ENCODE measurements around the gene COG5. TPM values are rescaled to one million over a fixed set of nuclear protein-coding genes. Genes with fewer than 3 reads are reported as not detected.

COG5 gene
- total RNA-seq, 1 experiment from 2014 or later, result 23.6 TPM

DNA sequence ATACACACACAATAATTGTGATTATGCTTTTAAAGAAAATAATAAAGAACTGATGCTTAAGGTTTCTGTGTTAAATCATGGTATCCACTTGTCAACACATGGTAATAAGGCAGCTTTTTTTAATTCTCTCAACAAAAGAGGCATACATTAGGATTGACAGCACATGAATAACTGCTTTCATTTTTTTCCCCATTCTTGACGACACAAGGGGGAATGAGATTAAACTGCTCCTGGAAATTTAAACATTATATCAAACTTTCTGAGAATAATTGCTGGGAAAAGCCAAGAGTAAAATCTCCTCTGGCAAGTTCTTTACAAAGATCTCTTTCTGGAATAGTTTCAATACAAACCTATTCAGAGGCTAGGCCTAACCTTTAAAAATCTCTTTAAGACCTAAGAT lies 192.9 kb downstream of the COG5 start:
- Mint-ChIP-seq H3K36me3 (ENCODE audit: insufficient read depth, unreplicated experiment) (no peaks in the 10 kb centered on the region), H3K27me3 (ENCODE audit: unreplicated experiment) (no peaks in the 10 kb centered on the region), H3K9me3 (ENCODE audit: low read depth, unreplicated experiment) (no peaks in the 10 kb centered on the region), H3K4me1 (ENCODE audit: low read depth, unreplicated experiment) (no peaks in the 10 kb centered on the region), H3K4me3 (ENCODE audit: low read depth, unreplicated experiment) (no peak overlapping the region), H3K27ac (ENCODE audit: unreplicated experiment) (no peak overlapping the region)
- intact Hi-C loops (cut with micrococcal nuclease; ENCODE audit: unreplicated experiment), result no loop called here
- BruUV-seq (replicated peaks), result no TSS peak
- DNase-seq, result no peak
- CTCF ChIA-PET, result interaction anchor here (0.7 kb wide), 1 partner anchor 40 kb away, joined by 4 read pairs; no protein-coding TSS in a partner anchor
- TF ChIP-seq, protein P1, sequence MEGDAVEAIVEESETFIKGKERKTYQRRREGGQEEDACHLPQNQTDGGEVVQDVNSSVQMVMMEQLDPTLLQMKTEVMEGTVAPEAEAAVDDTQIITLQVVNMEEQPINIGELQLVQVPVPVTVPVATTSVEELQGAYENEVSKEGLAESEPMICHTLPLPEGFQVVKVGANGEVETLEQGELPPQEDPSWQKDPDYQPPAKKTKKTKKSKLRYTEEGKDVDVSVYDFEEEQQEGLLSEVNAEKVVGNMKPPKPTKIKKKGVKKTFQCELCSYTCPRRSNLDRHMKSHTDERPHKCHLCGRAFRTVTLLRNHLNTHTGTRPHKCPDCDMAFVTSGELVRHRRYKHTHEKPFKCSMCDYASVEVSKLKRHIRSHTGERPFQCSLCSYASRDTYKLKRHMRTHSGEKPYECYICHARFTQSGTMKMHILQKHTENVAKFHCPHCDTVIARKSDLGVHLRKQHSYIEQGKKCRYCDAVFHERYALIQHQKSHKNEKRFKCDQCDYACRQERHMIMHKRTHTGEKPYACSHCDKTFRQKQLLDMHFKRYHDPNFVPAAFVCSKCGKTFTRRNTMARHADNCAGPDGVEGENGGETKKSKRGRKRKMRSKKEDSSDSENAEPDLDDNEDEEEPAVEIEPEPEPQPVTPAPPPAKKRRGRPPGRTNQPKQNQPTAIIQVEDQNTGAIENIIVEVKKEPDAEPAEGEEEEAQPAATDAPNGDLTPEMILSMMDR (IDR thresholded peaks at IDR 0.05; ENCODE audit: unreplicated experiment), result no peak

DNA sequence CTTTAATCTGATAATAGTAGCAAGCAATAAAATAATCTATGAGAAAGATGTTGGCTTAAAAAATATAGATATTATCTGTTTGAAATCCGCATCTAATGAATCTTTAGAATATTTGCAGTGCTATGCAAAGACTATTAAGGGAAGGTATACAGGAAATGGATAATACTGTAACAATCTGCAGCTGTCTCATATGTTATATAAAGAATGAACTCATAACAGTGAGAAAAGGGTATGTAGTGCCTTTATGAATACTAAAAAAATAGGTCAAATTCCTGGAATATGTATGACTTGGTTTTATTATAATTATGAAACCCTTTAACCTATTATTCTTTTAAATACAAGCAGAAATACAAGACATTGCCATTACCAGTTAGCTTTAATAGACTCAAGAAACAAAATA lies 198.9 kb downstream of the COG5 start:
- Mint-ChIP-seq H3K27ac (ENCODE audit: unreplicated experiment) (no peak overlapping the region), H3K27me3 (ENCODE audit: unreplicated experiment) (no peaks in the 10 kb centered on the region), H3K9me3 (ENCODE audit: low read depth, unreplicated experiment) (no peaks in the 10 kb centered on the region), H3K4me1 (ENCODE audit: low read depth, unreplicated experiment) (no peaks in the 10 kb centered on the region), H3K4me3 (ENCODE audit: low read depth, unreplicated experiment) (no peak overlapping the region), H3K36me3 (ENCODE audit: insufficient read depth, unreplicated experiment) (no peaks in the 10 kb centered on the region)
- no TSS peak for BruUV-seq (replicated peaks)
- CTCF ChIA-PET, result interaction anchor here (0.6 kb wide), 1 partner anchor 11 kb away, joined by 3 read pairs; no protein-coding TSS in a partner anchor
- intact Hi-C loops (cut with micrococcal nuclease; ENCODE audit: unreplicated experiment), result no loop called here
- no peak for DNase-seq
- TF ChIP-seq, protein P1 (IDR thresholded peaks at IDR 0.05; ENCODE audit: unreplicated experiment), result no peak

DNA sequence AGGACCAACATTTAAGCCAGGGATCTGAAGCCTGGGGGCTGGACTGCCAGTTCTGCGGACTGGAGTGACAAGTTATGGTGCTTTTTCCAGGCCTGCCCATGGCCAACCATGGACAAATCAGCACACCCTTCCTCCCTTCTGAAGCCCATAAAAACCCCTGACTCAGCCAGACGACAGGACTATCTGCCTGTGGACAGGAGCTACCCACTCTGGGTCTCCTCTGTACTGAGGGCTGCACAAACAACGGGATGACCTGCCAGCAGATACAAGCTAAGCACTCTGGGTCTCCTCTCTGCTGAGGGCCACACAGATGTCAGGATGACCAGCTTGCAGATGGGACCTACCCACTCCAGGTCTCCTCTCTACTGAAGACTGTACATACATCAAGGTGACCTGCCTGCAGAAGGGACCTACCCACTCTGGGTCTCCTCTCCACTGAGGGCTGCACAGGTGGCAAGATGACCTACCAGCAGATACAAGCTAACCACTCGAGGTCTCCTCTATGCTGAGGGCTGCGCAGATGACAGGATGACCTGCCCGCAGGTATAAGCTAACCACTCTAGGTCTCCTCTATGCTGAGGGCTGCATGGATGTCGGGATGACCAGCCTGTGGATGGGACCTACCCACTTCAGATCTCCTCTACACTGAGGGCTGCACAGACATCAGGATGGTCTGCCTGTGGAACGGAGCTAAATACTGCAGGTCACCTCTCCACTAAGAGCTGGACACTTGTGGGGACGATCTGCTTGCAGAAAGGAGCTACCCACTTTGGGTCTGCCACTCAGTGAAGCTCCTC lies 204.0 kb downstream of the COG5 start:
- intact Hi-C loops (cut with micrococcal nuclease; ENCODE audit: unreplicated experiment), result no loop called here
- TF ChIP-seq, protein P1 (IDR thresholded peaks at IDR 0.05; ENCODE audit: unreplicated experiment), result no peak
- H3K27me3 Mint-ChIP-seq (ENCODE audit: unreplicated experiment), result no peaks in the 10 kb centered on the region
- CTCF ChIA-PET, result no interaction called here
- DNase-seq, result no peak
- no TSS peak for BruUV-seq (replicated peaks)
- no peaks in the 10 kb centered on the region for H3K9me3 Mint-ChIP-seq (ENCODE audit: low read depth, unreplicated experiment)
- H3K4me1 Mint-ChIP-seq (ENCODE audit: low read depth, unreplicated experiment), result no peaks in the 10 kb centered on the region
- H3K27ac Mint-ChIP-seq (ENCODE audit: unreplicated experiment), result no peak overlapping the region
- no peaks in the 10 kb centered on the region for H3K36me3 Mint-ChIP-seq (ENCODE audit: insufficient read depth, unreplicated experiment)
- no peak overlapping the region for H3K4me3 Mint-ChIP-seq (ENCODE audit: low read depth, unreplicated experiment)

DNA sequence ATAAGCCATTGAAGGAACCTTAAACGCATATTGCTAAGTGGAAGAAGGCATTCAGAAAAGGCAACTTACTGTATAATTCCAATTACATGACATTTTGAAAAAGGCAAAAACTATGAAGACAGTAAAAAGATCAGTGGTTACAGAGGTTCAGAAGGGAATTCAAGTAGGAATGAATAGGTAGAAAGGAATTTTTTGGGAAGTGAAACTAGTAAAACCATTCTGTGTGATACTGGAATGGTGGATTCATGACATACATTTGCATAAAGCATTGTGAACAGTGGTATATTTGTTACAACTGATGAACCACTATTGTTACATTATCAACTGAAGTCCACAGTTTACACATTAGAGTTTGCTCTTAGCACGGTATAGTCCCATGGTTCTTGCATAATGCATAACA lies 208.1 kb downstream of the COG5 start:
- intact Hi-C loops (cut with micrococcal nuclease; ENCODE audit: unreplicated experiment), result no loop called here
- Mint-ChIP-seq H3K4me3 (ENCODE audit: low read depth, unreplicated experiment) (no peak overlapping the region), H3K4me1 (ENCODE audit: low read depth, unreplicated experiment) (no peaks in the 10 kb centered on the region), H3K9me3 (ENCODE audit: low read depth, unreplicated experiment) (no peaks in the 10 kb centered on the region), H3K36me3 (ENCODE audit: insufficient read depth, unreplicated experiment) (no peaks in the 10 kb centered on the region), H3K27ac (ENCODE audit: unreplicated experiment) (no peak overlapping the region), H3K27me3 (ENCODE audit: unreplicated experiment) (no peaks in the 10 kb centered on the region)
- CTCF ChIA-PET, result no interaction called here
- DNase-seq, result no peak
- no TSS peak for BruUV-seq (replicated peaks)
- TF ChIP-seq, protein P1 (IDR thresholded peaks at IDR 0.05; ENCODE audit: unreplicated experiment), result no peak

Data from Calu3 (cell line).